ENCODE measurements around the gene FER1L5.

Gene FER1L5

DNA sequence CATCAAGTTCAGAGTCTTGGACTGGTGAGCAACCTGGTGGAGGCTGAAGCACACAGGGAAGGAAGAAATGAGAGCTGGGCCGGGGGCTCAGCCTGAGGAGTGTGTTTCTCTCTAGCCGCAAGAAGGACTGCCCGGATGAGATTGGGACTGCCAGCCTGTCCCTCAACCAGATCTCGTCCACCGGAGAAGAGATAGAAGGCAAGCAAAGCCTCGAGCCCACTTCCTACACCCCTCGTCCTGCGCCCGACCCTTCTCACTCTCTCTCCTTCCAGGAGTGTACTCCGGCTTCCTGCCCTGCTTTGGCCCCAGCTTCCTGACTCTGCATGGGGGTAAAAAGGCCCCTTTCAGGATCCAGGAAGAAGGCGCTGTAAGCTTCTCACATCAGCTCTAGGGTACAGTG, 26.2 kb downstream of the FER1L5 start:
- H3K4me3 ChIP-seq (ENCODE audit: low read depth, low read length), result no peak overlapping the region
- DNase-seq (ENCODE audit: low read depth), result no peak

DNA sequence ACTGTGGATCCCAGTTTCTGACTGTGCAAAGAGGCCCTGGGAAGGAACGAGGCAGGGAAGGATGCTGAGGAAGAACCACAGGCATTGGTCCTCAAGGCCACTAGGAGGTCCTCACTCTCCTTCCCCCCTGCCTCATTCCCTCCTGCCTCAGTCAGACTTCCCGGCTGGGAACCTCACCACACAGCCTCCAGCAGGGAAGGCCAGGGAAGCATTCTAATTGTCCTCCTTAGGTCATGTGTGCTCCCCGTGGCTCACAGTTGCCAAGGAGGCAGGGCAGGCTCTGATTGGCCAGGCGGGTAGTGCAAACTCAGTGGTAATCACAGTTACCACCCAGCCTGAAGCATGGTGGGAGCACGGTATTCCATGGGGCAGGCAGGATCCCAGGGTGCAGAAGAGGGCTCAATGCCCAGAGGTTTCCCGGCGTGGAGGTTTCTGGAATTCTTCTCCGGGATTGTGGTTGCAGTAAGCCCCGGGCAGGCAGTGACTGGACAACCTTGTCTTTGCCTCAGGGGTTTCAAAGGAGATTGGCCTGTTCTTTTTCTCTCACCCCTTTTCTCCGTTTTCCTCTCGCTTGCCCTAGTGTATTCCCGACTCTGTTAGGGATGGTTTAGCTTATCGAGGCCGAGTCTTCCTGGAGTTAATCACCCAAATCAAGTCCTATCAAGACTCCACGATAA, 27.1 kb downstream of the FER1L5 start:
- no peak overlapping the region for H3K4me3 ChIP-seq (ENCODE audit: low read depth, low read length)
- DNase-seq (ENCODE audit: low read depth), result no peak

DNA sequence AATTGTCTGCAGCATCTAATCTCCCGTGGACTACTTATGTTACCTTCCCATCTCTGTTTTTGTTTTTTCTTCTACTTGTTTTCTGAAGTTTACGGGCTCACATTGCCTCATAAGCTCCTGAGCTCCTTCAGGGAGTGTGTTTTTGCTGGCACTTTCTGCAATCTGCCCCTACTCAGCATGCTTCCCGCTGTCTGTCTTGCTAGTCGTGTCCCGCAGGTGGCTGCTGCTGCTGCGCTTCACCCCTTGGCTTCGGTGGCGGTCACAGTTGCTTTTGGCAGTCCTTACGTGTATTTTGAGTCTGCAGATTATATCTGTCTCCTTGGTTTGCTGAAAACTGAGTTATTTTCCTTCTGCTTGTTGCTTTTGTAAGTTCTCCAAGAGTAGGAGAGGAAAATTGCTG, 37.3 kb downstream of the FER1L5 start:
- DNase-seq (ENCODE audit: low read depth), result no peak
- no peak overlapping the region for H3K4me3 ChIP-seq (ENCODE audit: low read depth, low read length)

DNA sequence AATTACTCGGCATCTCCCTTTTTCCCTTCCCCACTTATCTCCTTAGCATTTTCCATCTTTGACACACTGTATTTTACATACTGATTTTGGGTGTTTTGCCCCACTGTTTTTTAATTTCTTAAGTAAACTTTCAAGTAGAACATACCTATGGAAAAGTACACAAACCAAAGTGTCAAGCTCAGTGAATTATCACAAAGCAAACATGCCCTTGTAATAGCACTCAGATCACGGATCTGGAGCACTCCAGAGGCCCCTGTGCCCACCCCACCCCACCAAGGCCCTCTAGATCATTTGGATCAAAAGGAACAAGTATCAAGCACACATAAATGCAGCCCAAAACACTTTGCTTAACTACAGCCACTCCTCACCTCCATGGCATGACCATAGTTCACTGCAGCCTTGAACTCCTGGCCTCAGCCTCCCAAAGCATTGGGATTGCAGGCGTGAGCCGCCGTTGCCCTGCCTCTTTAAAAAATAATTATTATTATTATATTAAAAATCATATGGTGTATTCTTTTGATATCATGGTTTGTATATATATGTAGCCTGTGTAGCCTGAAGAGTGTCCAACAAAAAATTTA, 38.1 kb downstream of the FER1L5 start:
- no peak for DNase-seq (ENCODE audit: low read depth)
- H3K4me3 ChIP-seq (ENCODE audit: low read depth, low read length), result no peak overlapping the region

DNA sequence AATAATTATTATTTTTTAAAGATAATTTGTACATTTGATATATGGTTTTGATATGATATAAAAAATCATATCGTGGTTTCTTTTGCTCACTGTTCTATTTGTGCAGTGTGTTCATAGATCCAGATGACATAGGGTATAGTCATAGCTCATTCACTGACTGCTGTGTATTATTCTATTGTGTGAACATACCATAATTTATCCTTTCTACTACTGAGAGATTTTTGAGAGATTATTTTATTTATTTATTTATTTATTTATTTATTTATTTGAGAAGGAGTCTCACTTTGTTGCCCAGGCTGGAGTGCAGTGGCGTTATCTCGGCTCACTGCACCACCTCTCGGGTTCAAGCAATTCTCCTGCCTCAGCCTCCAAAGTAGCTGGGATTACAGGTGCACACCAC, 39.0 kb downstream of the FER1L5 start:
- H3K4me3 ChIP-seq (ENCODE audit: low read depth, low read length), result no peak overlapping the region
- no peak for DNase-seq (ENCODE audit: low read depth)

DNA sequence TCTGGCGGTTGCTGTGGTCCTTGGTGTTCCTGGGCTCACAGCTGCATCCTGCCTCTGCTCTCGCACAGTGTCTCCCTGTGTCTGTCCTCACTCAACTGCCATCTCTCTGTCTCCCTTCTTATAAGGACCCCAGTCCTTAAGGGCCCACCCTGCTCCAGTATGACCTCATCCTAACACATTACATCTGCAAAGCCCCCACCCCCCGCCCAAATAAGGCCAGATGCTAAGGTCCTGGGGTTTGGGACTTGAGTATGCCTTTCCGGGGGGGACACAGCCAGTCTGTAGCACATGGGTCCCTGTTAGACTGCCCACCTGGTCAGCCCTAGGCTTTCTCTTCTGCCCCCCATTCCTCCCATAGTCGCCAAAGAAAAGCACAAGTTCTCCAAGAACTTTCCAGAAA, 40.7 kb downstream of the FER1L5 start:
- no peak for DNase-seq (ENCODE audit: low read depth)
- H3K4me3 ChIP-seq (ENCODE audit: low read depth, low read length), result no peak overlapping the region

DNA sequence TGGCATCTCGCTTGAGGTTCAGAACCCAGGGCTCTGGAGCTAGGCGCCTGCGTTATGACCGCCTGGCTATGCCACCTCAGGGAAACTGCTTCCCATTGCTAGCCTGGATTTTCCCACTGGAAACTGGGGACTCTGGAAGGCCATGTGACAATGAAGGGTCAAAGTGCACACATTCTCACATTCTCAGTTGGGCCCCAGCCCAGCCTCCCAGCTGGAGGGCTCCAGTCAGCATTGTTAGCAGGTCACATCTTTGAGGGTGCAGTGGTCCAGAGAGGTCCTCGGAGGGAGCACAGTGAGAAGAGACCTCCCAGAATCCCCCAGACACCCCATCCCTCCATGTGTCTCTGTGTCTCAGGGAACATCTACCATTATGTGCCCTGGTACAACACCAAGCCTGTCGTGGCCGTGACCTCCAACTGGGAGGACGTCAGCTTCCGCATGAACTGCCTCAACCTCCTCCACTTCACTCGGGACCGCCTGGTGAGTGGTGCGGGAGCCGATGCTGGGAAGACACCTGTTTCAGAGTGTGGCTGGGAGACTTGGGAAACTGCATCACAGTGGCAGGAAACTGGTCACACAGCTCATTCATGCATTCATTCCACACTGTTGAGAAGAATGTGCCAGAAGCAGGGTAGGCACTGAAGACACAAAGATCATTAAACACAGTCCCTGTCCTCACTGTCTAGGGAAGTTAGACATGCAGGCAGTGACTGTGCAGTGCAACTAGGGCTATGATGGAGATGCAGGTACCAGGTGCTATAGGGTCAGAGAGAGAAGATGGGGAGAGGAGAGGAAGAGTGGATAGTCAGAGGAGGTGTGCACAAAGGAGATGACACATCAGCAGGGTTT, 41.6 kb downstream of the FER1L5 start:
- DNase-seq (ENCODE audit: low read depth), result no peak
- H3K4me3 ChIP-seq (ENCODE audit: low read depth, low read length), result no peak overlapping the region

DNA sequence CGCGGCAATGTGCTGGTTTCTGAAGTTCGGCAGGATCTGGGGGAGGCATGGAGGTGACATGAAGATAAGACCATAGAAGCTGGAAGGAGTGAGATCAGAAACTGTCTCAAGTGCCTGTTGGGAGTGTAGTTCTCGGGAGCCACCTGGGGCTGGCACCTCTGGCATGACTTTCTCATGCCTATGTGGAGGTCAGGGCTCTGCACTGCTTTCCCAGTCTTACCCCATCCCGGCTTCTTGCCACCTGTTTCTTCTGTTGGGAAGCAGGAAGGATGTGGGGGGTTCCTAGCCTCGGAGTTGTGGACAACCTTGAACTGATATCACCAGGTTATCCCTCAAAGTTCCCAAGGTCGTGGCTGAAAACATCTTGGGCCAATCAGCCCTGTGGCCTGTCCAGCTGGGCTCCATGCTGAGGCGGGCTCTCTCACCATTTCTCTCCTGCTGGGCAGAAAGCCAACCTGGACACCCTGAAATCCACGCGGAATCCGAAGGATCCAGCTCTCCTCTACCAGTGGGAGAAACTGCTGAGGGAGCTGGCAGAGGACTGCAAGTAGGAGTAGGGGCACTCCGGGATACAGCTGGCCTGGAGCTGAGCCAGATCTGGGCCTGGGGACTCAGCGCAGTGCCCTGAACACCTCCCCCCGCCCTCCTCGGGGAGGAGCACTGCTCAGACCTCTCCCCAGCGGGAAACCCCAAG, 42.5 kb downstream of the FER1L5 start:
- no peak overlapping the region for H3K4me3 ChIP-seq (ENCODE audit: low read depth, low read length)
- DNase-seq (ENCODE audit: low read depth), result no peak

DNA sequence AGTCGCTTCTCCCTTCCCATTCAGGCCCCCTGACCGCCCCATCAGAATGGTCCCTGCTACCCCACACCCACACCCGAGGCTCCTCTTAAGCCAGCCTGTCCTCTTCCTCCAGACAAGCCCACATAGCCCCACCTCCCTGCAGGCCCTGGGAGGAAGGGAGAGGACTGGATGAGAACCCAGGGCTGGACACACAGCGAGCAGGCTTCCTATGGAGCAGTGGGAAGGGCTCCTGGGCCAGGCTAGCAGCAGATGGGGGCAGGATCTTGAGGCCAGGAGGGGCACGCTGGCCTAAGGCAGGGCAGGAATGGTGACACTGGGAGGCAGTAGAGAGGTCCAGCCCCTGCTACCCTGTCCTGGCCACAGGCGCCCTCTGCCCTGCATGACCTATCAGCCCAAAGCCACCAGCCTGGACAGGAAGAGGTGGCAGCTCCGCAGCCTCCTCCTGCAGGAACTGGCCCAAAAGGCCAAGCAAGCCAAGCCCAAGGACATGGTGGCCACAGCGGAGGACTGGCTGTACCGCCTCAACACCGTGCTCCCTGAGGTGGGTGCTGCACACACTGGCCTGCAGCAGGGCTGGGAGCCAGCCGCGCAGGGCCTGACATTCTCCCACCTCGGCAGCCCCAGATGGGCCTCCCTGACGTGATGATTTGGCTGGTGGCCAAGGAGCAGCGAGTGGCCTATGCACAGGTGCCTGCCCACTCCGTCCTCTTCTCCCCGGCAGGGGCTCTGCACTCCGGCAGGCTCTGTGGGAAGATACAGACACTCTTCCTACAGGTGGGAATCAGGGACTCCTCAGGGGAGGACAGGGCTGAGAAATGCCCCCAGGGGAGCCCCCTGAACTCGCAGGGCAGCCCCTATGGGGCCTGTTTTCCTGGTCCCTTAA, 43.3 kb downstream of the FER1L5 start:
- no peak for DNase-seq (ENCODE audit: low read depth)
- no peak overlapping the region for H3K4me3 ChIP-seq (ENCODE audit: low read depth, low read length)

DNA sequence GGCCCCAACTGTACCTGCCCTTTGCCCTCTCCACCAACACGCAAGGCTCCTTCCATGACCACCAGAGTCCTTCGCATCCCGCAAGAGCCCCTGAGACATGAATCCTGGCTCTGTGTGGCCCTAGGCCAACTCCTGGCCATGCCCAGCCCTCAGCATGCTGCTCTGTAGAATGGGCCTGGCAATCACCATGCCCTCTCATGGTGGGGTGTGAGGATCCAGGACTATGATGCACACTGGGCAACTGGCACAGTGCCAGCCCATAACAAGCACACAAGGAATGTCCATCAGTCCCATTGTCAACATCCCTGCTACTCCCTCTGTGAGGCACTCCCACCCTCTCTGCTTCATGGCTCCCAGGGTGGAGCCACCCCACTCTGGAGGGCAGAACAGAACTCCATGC, 44.7 kb downstream of the FER1L5 start:
- no peak for DNase-seq (ENCODE audit: low read depth)
- no peak overlapping the region for H3K4me3 ChIP-seq (ENCODE audit: low read depth, low read length)

DNA sequence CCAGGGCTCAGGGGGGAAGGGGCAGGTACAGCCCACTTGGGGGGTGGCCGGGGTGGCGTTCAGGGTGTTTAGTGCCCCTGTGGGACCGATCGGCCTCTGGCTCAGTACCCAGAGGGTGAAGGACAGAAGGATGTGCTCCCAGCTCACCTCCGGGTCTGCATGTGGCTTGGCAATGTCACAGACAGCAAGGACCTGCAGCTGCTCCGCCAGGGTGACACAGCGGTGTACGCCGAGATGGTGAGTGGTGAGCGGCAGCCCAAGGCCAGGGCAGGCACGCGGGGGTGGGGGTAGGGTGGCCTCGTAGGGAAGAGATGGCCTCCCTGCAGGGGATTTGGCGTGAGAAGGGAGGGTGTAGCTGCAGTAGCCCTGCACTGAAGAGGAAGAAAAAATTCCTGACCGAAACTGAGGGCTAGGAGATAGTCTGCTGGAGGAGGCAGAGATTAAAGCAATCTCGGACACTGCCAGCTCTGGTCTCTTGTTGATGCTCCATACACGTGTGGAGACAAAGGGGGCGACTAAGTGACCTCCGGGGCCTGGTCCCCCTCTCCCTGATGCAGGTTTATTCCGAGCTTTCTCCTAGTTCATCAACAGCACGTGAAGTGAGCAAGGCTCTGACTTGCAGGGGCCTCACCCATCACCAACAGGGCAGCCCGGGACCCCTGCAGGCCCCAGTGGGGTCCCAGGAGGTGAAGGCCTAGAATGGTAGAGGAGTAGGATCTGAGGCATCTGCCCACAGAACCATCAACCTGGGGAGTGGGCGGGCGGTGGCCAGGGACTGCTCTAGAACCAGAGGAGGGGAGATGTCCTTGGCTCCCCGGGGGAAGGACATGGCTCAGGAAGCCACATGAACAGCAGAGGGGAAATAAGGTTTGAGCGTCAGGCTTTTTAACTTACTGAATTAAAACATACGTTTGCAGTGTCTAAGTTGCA, 45.4 kb downstream of the FER1L5 start:
- no peak for DNase-seq (ENCODE audit: low read depth)
- no peak overlapping the region for H3K4me3 ChIP-seq (ENCODE audit: low read depth, low read length)

DNA sequence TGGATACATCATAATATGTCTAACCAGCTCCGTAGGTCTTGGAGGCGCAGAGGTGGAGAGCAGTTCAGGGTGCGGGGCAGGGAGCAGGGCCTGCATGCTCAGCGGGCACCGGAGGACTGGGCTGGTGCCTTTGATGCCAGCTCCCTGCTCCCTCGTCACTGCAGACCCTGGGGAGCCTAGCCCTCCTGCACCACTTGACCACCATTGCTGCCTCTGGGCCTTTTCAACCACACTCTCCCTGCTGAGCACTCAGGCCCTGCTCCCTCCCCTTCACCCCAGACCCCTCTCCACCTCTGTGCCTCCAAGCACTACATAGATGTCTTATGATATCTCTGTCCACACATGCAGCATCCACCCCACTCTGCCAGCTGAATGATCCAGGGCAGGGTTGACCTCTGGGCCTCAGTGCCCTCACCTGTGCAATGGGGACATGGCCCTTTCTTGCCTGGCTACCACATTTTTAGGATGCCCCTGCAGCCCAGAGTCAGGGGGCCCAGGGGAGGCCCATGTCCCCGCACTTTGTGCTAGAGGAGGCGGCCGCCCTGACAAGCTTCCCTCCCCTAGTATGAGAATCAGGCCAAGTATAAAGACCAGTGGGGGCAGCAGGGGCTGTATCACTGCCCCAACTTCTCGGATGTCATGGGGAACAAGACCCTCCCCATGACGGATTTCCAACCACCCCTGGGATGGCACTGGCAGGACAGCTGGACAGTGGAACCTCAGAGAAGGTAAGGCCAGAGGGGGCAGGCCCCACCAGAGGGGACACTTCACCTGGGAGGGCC, 46.3 kb downstream of the FER1L5 start:
- H3K4me3 ChIP-seq (ENCODE audit: low read depth, low read length), result no peak overlapping the region

DNA sequence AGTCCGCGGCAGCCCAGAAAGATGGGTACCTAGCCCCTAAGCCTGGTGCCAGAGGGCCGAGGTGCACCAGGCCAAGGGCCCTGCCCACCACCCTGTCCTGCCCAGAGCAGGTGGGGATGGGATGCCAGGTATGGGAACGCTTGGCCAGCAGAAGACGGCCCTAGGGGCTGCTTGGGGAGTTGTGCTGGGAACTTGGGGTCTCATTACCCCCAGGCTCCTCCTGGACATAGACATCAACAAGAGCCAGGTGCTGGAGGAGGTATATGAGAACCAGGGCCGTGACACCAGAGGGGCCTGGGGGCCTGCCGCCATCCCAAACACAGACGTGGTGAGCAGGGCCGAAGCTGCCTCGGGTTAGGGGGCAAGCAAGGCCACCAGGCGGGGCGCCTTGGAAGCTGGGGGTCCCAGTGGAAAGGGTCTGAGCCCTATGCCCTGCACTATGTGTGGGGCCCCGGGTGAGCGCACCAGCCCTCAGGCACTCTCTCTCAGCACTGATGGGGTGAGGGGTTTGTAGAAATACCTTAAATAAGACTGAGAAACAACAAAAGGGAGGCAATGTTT, 46.9 kb downstream of the FER1L5 start:
- no peak overlapping the region for H3K4me3 ChIP-seq (ENCODE audit: low read depth, low read length)
- DNase-seq (ENCODE audit: low read depth), result no peak

More for the DNA sequence above, 46.3 kb downstream of the FER1L5 start:
- DNase-seq (ENCODE audit: low read depth), result no peak

DNA sequence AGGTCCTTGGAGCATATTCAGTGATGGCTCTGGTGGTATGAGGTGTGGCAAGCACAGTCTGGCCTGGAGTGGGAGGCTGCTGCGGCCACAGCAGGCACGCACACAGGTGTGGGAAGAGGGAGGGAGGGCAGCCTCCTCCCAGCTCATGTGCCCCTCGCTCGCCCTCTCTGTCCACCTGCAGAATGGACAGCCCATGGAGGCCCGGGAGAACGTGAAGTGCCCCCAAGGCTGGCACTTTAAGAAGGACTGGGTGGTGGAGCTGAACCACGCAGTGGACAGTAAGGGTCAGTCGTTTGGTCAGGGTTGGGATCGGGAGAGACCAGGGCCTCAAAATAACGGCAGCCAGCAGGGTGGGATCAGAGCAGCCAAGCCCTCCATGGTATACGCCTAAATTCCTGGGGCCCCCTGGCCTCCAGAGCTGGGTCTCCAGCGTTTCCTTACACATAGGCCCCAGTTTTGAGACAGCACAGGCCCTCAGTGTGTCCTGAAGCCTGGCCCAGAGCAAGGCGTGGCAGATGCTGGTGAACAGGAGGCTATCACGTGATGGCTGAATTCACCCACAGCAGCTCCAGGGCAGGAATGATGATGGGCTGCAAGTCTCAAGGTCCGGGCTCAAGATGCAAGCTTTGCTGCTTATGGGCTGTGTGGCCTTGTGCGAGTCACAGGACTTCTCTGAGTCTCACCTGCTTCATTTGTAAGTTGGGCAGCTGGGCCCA, 47.9 kb downstream of the FER1L5 start:
- no peak overlapping the region for H3K4me3 ChIP-seq (ENCODE audit: low read depth, low read length)

DNA sequence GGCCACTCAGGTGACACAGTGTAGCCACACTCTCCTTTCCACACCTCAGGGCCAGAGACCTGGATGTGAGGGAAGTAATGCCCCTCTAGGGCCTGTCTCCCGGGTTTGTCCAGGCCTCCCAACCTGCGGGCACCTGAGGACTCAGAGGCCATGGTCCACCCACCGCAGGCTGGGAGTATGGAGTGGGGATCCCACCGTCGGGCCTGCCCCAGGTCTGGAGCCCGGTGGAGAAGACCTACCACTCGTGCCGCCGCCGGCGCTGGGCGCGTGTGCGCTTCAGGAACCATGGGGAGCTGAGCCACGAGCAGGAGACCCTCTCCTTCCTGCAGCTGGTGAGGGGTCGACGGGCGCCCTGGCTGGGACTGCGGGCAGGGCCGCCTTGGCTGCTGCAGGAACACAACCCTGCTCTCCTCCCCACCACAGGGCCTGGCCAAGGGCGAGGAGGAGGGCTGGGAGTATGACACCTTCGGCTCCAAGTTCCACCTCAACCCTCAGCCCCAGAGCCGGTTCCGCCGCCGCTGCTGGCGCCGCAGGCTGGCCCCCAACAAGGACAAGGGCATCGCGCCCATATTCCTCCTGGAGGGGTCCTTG, 48.6 kb downstream of the FER1L5 start:
- no peak overlapping the region for H3K4me3 ChIP-seq (ENCODE audit: low read depth, low read length)
- no peak for DNase-seq (ENCODE audit: low read depth)

More for the DNA sequence above, 47.9 kb downstream of the FER1L5 start:
- DNase-seq (ENCODE audit: low read depth), result no peak

Data from skeletal muscle cell (primary cell).